HL-60 (cell line): ENCODE results near the gene TNRC18.

Experiments
- DNase-seq, 2 experiments: peaks; one replicate each; pipeline ENCODE4 v3.0.0-alpha.2; 2010 to 2020; ENCODE audit warnings: low read depth in 1 of 2, low spot score in 1 of 2
- H3K27ac ChIP-seq: fragments of 250-450 bp; sonication (Bioruptor Pico); replicated peaks from 2 replicates; pipeline ENCODE4 v1.5.1; 2020; ENCODE audit warnings: mild to moderate bottlenecking, moderate library complexity
- H3K27me3 ChIP-seq: fragments of 250-450 bp; sonication (Bioruptor Pico); 2 replicates; pipeline ENCODE4 v1.5.1; 2021; ENCODE audit warnings: mild to moderate bottlenecking, moderate library complexity; ENCODE audit not compliant: insufficient read depth, poor library complexity, severe bottlenecking
- H3K4me3 ChIP-seq: replicated peaks from 2 replicates; pipeline ENCODE4 v1.5.1; 2011; ENCODE audit warnings: mild to moderate bottlenecking, control low read depth, low read length; ENCODE audit not compliant: insufficient read depth
- CTCF ChIP-seq: IDR thresholded peaks from one replicate; pipeline ENCODE4 v1.5.1; 2011; ENCODE audit warnings: low read length, control low read depth, inconsistent platforms; ENCODE audit not compliant: insufficient read depth
- GABPA ChIP-seq: IDR thresholded peaks from 2 replicates; pipeline ENCODE4 v1.6.1; 2012; ENCODE audit warnings: low read depth
- POLR2AphosphoS5 ChIP-seq: IDR thresholded peaks from 2 replicates; pipeline ENCODE4 v1.6.1; 2012; ENCODE audit warnings: low read depth
- REST ChIP-seq: IDR thresholded peaks from 2 replicates; pipeline ENCODE4 v1.6.1; 2012; ENCODE audit warnings: low read depth; ENCODE audit not compliant: insufficient replicate concordance
- SPI1 ChIP-seq: IDR thresholded peaks from 2 replicates; pipeline ENCODE4 v1.6.1; 2012; ENCODE audit warnings: low read depth, mild to moderate bottlenecking, borderline replicate concordance

TNRC18 gene

GRCh38 chr7:5452937-5453540, 29.4 kb upstream of the TNRC18 start:
- Histone ChIP-seq H3K27me3 (no peaks in the 10 kb centered on the region), H3K4me3 (no peak overlapping the region), H3K27ac (no peak overlapping the region)
- peak; percentile 41 to 61 for DNase-seq
- TF ChIP-seq CTCF (no peak), REST (no peak), SPI1 (no peak), GABPA (no peak), POLR2AphosphoS5 (no peak)

DNA sequence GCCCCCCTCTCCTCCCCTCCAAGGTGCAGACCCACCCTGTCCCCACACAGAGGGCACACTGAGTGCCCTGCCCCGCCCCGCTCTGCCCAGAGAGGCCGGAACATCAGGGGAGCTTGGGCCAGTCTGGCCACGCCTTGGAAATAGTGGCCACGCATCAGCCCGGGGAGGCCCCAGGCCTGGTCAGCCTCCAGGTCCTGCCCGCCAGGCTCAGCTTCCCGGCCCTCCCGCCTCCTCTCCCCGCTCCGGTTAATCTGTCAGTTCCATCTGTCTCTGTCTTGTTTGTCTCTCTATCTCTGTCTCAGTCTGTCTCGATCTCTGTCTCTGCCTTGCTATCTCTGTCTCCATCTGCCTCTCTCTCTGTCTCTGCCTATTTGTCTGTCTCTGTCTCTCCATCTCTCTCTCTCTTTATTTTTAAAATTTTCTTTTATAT, 28.9 kb upstream of the TNRC18 start:
- TF ChIP-seq REST: no peak
- no peak for TF ChIP-seq POLR2AphosphoS5
- no peak for TF ChIP-seq SPI1
- no peak for TF ChIP-seq CTCF
- TF ChIP-seq GABPA: no peak
- Histone ChIP-seq H3K27ac (no peak overlapping the region), H3K27me3 (no peaks in the 10 kb centered on the region), H3K4me3 (no peak overlapping the region)
- DNase-seq: no peak

- Histone ChIP-seq H3K27me3 (no peaks in the 10 kb centered on the region), H3K4me3 (no peak overlapping the region), H3K27ac (no peak overlapping the region)
- TF ChIP-seq POLR2AphosphoS5 (no peak), SPI1 (no peak), GABPA (no peak), CTCF (no peak), REST (no peak)
- no peak for DNase-seq
These were observed 27.8 kb upstream of the TNRC18 start for GRCh38 chr7:5451391-5451790.
